Fibroblast of lung (primary cell): ENCODE measurements around the gene MYO9A. TPM values are rescaled to one million over a fixed set of nuclear protein-coding genes. Genes with fewer than 3 reads are reported as not detected.
"Not testable (repeated sequence)": the region's sequence is repeated elsewhere in the genome, so short reads cannot be mapped to it uniquely, and the experiment has no call there.

Source experiments
- DNase-seq, 2 donors: peaks; one replicate each; pipeline versions ENCODE4 v3.0.0 to v3.0.0-alpha.2; 2010; ENCODE audit warnings: low read depth in 2 of 2
- H2AFZ ChIP-seq: 2 replicates; pipeline ENCODE4 v1.5.1; 2012; ENCODE audit warnings: low read length, control low read depth, inconsistent platforms
- H3K27ac ChIP-seq: 2 replicates; pipeline ENCODE4 v1.5.1; 2011; ENCODE audit warnings: low read length, control low read depth; ENCODE audit not compliant: insufficient read depth
- H3K27me3 ChIP-seq: 2 replicates; pipeline ENCODE4 v1.5.1; 2011; ENCODE audit warnings: mild to moderate bottlenecking, low read length; ENCODE audit not compliant: control insufficient read depth, insufficient read depth
- H3K36me3 ChIP-seq: 2 replicates; pipeline ENCODE4 v1.5.1; 2011; ENCODE audit warnings: low read length; ENCODE audit not compliant: control insufficient read depth, insufficient read depth
- H3K4me1 ChIP-seq: 2 replicates; pipeline ENCODE4 v1.5.1; 2011; ENCODE audit warnings: low read length; ENCODE audit not compliant: control insufficient read depth, insufficient read depth; ENCODE audit errors: extremely low read depth
- H3K4me2 ChIP-seq: 2 replicates; pipeline ENCODE4 v1.5.1; 2011; ENCODE audit warnings: low read length, control low read depth; ENCODE audit not compliant: insufficient read depth; ENCODE audit errors: extremely low read depth
- H3K4me3 ChIP-seq, 4 experiments: fragments of 200-600 bp in 1 of 4; sonication (generic) in 1 of 4; replicated peaks in 1 of 4; 2 replicates each; pipeline ENCODE4 v1.5.1; 2011 to 2016; ENCODE audit warnings: low read length in 4 of 4, low read depth in 3 of 4, mild to moderate bottlenecking in 3 of 4, control low read depth in 2 of 4, inconsistent platforms in 1 of 4, mixed read lengths in 1 of 4; ENCODE audit not compliant: insufficient read depth in 1 of 4; ENCODE audit errors: control extremely low read depth in 1 of 4
- H3K79me2 ChIP-seq: 2 replicates; pipeline ENCODE4 v1.5.1; 2012; ENCODE audit warnings: mild to moderate bottlenecking, low read length, inconsistent platforms; ENCODE audit not compliant: control insufficient read depth, insufficient read depth
- H3K9ac ChIP-seq: 2 replicates; pipeline ENCODE4 v1.5.1; 2011; ENCODE audit warnings: mild to moderate bottlenecking, low read length, control low read depth; ENCODE audit not compliant: insufficient read depth
- H3K9me3 ChIP-seq: 2 replicates; pipeline ENCODE4 v1.5.1; 2012; ENCODE audit warnings: low read depth, low read length; ENCODE audit not compliant: control insufficient read depth, insufficient read depth
- H4K20me1 ChIP-seq: 2 replicates; pipeline ENCODE4 v1.5.1; 2011; ENCODE audit warnings: low read length; ENCODE audit not compliant: control insufficient read depth, insufficient read depth; ENCODE audit errors: extremely low read depth
- CTCF ChIP-seq, 2 donors: IDR thresholded peaks in 1 of 2; conservative IDR thresholded peaks in 1 of 2; 1 replicate in 1 of 2; 2 replicates in 1 of 2; pipeline ENCODE4 v1.5.1; 2011 to 2012; ENCODE audit warnings: low read length in 2 of 2, control low read depth in 1 of 2, inconsistent platforms in 1 of 2, low read depth in 1 of 2, mild to moderate bottlenecking in 1 of 2
- EZH2 ChIP-seq: IDR thresholded peaks from 2 replicates; pipeline ENCODE4 v1.5.1; 2012; ENCODE audit warnings: low read length, control low read depth, mild to moderate bottlenecking; ENCODE audit errors: missing control alignments
- polyA plus RNA-seq, 2 donors: library from polyadenylated mRNA; depleted of rRNA in 1 of 2; stranded (reverse) in 1 of 2; unstranded in 1 of 2; fragments of >200 nt; gene quantifications; 2 replicates each; pipeline ENCODE4 v1.2.1, GENCODE V29; 2011 to 2012; ENCODE audit warnings: missing spikeins in 1 of 2
- total RNA-seq: library from RNA; depleted of rRNA; stranded (reverse); fragments of >200 nt; gene quantifications from 2 replicates; pipeline ENCODE4 v1.2.1, GENCODE V29; 2014

The MYO9A gene
- total and polyA plus RNA-seq, 2 donors (not counting 1 experiment from before 2014, with no cell fraction given), result 12.8 to 48.6 TPM

GRCh38 chr15:72077950-72078349 lies 40.0 kb downstream of the MYO9A start:
- no peaks in the 10 kb centered on the region for H3K9me3 ChIP-seq
- H2AFZ ChIP-seq, result no peak overlapping the region
- no peaks in the 10 kb centered on the region for H3K4me1 ChIP-seq
- DNase-seq, result peak in 1 of 2 donors; percentile 39
- TF ChIP-seq EZH2 (no peak), CTCF (conservative IDR thresholded peaks at IDR 0.05 in 1 of 2, IDR thresholded peaks at IDR 0.05 in 1 of 2; ENCODE audit: low read depth in 1 of 2, low read length in 2 of 2) (no peak)
- no peak overlapping the region for H3K27ac ChIP-seq
- no peaks in the 10 kb centered on the region for H4K20me1 ChIP-seq
- H3K9ac ChIP-seq, result no peak overlapping the region
- H3K36me3 ChIP-seq, result no peaks in the 10 kb centered on the region
- no peaks in the 10 kb centered on the region for H3K79me2 ChIP-seq
- no peak overlapping the region for H3K4me3 ChIP-seq
- H3K27me3 ChIP-seq, result no peaks in the 10 kb centered on the region
- H3K4me2 ChIP-seq, result no peak overlapping the region

GRCh38 chr15:72074335-72075060 lies 43.5 kb downstream of the MYO9A start:
- H3K79me2 ChIP-seq, result no peaks in the 10 kb centered on the region
- no peaks in the 10 kb centered on the region for H4K20me1 ChIP-seq
- H3K9me3 ChIP-seq, result no peaks in the 10 kb centered on the region
- H3K27ac ChIP-seq, result no peak overlapping the region
- H3K9ac ChIP-seq, result no peak overlapping the region
- H2AFZ ChIP-seq, result no peak overlapping the region
- no peaks in the 10 kb centered on the region for H3K27me3 ChIP-seq
- H3K4me3 ChIP-seq, result no peak overlapping the region
- no peaks in the 10 kb centered on the region for H3K36me3 ChIP-seq
- no peaks in the 10 kb centered on the region for H3K4me1 ChIP-seq
- TF ChIP-seq CTCF (conservative IDR thresholded peaks at IDR 0.05 in 1 of 2, IDR thresholded peaks at IDR 0.05 in 1 of 2; ENCODE audit: low read depth in 1 of 2, low read length in 2 of 2), result no peak
- no peak for TF ChIP-seq EZH2
- H3K4me2 ChIP-seq, result no peak overlapping the region
- DNase-seq, result no peak

GRCh38 chr15:72071448-72071825 lies 46.5 kb downstream of the MYO9A start:
- H3K9ac ChIP-seq, H3K79me2 ChIP-seq, H3K4me2 ChIP-seq, H3K9me3 ChIP-seq, H3K36me3 ChIP-seq, H4K20me1 ChIP-seq, H3K4me3 ChIP-seq, H3K27me3 ChIP-seq, H3K4me1 ChIP-seq, H3K27ac ChIP-seq, DNase-seq, H2AFZ ChIP-seq: not testable (repeated sequence)
